WI38 (cell line): ENCODE measurements around the gene LRP1B.

ENCODE experiments used
- H3K4me3 ChIP-seq: 2 replicates; pipeline ENCODE4 v1.5.1; 2011; ENCODE audit warnings: low read depth, mild to moderate bottlenecking, control low read depth, low read length
- CTCF ChIP-seq: IDR thresholded peaks from 2 replicates; pipeline ENCODE4 v1.5.1; 2012; ENCODE audit warnings: low read depth, mild to moderate bottlenecking, control low read depth, low read length

The LRP1B gene

GRCh38 chr2:141264848-141265247 lies 866.0 kb downstream of the LRP1B start:
- no peak for TF ChIP-seq CTCF
- H3K4me3 ChIP-seq, result no peak overlapping the region

- H3K4me3 ChIP-seq, result no peak overlapping the region
- no peak for TF ChIP-seq CTCF
Observed at GRCh38 chr2:141260911-141261310, 869.9 kb downstream of the LRP1B start.

GRCh38 chr2:141259683-141260082 lies 871.1 kb downstream of the LRP1B start:
- H3K4me3 ChIP-seq, result no peak overlapping the region

GRCh38 chr2:141242008-141242407 lies 888.8 kb downstream of the LRP1B start:
- TF ChIP-seq CTCF, result no peak

More at GRCh38 chr2:141259683-141260082, 871.1 kb downstream of the LRP1B start:
- TF ChIP-seq CTCF, result no peak

GRCh38 chr2:141226560-141226959 lies 904.3 kb downstream of the LRP1B start:
- no peak for TF ChIP-seq CTCF
- H3K4me3 ChIP-seq, result no peak overlapping the region

More at GRCh38 chr2:141242008-141242407, 888.8 kb downstream of the LRP1B start:
- H3K4me3 ChIP-seq, result no peak overlapping the region

GRCh38 chr2:141207036-141207385 lies 923.8 kb downstream of the LRP1B start:
- H3K4me3 ChIP-seq, result no peak overlapping the region
- TF ChIP-seq CTCF, result no peak

GRCh38 chr2:141201016-141201565 lies 929.7 kb downstream of the LRP1B start:
- TF ChIP-seq CTCF, result no peak
- H3K4me3 ChIP-seq, result no peak overlapping the region
